ENCODE data around the gene EFR3B.
"Not testable (repeated sequence)": the region's sequence is repeated elsewhere in the genome, so short reads cannot be mapped to it uniquely, and the experiment has no call there.

EFR3B gene

DNA sequence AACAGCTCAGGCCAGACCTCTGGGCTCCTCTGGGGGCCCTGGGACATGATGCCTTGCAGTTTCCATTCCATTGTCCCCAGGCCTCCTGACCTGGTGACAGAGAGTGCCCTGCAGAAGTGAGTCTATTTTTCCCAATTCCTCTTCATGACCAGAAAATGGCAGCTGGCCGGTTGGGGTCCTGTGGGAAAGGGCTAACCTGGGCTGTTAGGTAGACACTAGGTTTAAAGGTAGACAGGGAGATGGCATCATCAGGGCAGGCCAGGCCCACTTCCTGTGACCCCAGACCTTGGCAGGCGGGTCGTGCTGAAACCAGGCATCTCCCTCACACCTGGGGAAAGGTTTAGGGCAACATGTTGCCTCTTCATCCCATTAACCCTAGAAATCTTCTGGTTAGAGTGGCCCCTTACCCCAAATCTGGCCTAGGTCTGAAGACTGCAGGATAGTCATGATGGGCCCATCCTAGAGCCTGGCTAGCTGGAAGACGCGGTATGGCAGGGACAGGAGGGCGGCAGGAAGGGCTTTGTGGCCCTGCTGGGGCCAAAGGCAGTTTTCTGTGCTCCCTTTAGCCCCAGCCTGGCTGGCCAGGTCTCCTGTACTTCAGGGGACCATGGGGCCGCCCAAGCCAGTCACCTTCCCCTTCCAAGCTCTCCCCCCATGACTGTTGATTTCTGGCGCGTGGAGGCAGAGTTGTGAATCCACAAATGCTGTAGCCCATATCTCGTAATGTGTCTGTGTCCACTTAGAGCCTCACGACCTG lies 116.4 kb downstream of the EFR3B start:
- no peak for DNase-seq

DNA sequence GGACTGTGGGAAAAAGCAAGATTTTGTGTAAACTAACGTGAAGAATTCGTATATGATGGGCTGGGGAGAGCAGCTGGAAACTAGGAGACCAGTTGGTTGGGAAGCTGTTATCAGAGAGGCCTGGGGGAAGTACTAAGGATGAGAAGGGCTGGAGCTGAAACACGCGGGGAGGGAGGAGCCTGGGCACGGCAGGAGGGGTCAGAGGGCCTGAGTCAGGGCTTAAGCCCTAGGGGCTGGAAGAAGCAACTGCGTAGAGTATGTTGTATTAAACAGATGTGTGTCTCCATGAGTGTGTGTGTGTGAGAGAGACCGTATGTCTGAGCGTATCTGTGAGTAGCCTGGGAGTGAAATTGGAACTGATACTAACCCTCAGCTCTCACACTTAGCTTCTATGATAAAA lies 118.1 kb downstream of the EFR3B start:
- no peak for DNase-seq

DNA sequence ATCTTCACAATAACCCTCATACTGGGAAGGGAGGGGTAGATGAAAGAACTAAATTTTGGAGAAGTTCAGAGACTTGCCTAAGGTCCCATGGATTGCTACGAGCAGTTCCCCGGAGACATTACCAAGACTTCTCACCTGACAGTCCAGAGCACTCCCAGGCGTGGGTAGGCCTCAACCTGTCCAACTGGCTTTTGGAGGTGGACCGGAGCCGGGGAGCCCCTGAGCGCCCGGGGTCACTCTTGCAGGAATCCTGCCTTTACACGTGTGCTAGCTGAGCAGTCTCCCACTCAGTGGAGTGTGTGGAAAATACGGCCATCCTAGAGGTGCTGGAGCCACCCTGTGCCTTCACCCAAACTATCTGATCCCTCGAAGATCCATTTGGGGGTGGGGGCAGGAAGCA lies 118.5 kb downstream of the EFR3B start:
- DNase-seq: no peak

DNA sequence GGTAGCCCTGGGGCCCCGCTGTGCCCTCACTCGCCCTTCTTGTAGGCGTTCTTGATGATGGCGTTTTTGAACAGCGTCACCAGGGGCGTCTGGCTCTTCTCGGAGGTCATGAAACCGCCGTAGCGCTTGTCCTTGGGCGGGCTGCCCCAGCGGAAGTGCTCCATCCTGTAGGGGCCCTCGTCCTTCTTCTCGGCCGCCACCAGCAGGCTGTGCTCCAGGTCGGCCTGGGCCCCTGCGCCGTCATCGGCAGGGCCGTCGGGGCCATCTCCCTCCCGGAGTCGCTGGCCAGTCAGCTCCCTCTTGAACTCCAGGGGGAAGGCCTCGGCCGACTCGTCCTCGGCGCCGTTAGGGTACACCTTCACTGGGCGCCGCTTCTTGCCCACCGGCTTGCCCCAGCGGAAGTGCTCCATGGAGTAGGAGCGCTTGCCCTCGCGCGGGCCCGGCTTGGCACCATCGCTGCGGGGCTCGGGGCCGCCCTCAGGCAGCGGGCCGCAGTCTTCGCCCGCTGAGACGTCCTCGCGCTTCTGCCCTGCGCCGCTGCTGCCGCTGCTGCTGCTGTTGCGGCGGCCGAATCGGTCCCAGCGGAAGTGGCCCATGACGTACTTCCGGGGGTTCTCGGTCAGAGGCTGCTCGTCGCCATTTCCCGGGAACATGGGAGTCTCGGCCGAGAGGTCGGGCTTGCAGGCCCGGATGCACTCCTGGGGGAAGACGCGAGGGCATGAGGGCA lies 119.3 kb downstream of the EFR3B start:
- peak; percentile 70 for DNase-seq

DNA sequence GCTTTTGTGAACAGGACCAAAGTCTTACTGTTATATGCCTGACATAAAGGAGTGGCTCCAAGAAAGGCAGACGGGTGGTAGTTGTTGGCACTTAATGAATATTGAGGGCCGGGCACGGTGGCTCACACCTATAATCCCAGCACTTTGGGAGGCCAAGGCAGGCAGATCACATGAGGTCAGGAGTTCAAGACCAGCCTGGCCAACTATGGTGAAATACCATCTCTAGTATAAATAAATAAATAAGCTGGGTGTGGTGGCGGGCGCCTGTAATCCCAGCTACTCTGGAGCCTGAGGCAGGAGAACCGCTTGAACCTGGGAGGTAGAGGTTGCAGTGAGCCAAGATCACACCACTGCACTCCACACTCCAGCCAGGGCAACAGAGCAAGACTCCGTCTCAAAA lies 120.2 kb downstream of the EFR3B start:
- DNase-seq: not testable (repeated sequence)

DNA sequence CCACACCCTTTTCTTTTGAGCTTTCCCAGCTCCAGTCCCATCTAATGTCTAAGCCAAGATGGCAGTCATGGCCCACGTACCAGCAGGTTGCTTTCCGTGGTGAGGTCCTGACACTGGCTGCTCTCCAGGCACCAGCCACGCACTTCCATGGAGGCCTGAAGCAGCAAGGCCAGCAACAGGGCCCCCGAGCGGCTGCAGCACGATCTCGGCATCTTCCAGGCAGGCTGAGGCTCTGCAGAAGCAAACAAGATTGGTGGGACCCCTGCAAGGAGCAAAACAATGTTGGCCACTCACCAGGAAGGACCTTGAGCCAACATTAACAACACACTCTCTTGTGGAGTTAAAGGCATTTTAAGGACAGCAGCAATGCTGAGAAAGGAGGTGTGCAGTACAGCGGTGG lies 122.7 kb downstream of the EFR3B start:
- no peak for DNase-seq

DNA sequence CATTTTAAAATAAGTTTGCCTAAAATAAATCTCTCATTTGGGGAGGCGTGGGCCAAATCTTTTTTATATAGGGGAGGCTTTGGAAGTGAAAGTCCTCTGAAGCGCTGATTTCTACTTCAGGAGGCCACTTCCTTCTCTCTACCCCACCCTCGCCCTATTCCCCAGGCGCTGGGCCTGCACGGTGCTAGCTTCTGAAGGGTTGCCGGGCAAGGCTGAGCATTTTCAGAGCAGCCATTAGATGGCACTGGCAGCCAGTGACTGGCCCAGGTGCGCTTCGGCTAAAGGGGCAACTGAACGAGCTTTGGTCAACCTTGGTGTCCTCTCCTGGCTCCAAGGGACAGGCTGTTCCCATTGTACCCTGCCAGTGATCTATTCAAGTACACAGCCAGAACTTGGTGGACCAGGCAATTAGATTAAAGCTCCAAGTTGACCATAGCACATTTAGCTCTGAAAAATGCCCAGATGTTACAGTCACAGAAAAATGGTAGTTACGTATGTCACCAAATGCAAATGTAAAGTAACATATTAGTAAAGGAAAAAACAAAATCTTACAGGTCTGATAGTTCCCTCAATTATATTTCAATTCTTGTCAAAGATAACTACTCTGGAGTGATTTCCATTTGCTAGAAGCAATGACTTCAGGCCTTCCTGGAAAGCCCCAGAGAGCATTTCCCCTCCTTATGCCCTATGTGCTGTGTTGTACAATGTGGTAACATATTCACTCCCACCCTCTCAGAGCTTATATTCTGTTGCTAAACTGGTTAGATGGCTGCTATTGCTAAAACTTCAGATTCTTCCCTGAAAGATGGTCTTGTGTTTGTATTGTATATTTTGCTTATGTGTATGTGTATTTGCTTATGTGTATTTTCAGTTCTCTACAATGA lies 124.4 kb downstream of the EFR3B start:
- peak; percentile 43 for DNase-seq

DNA sequence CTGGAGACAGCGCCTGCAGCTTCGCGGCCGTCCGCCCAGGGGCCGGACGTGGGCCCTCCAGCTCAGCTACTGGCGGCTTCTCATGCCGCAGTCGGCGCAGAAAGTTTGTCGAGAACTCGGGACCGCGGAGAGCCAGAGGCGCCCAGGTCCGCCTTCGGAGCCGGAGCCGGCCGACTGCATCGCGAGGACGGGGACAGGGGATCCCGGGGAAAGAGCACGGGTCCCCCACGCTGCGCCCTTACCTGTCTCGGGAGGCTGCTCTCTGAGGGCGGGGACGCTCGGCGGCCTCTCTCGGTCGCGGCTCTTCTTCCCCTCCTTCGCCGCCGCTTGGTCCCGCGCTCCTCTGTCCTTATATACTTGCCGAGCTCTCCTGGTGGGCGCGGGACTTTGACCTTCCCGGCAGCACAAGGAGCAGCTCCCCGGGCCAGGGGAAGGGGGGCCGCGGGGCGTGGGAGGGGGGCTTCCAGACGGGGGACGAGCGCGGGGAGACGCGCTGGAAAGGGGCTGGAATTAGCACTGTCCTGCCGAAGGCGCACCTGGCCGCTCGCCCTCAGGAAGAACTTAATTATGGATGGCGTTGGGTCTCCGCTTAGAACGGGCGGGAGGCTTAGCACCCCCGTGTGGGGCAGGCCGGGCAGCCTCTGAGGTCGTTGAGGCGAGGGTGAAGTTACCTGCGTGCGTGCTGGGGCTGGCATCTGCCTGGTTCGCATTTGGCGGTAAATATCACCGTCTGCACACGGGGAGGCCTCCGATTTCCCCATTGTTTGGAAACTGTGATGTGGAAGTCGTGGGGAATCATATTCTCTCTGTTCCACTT lies 126.6 kb downstream of the EFR3B start, which contains the start of gene POMC:
Gene POMC (minus strand): TSS at position 325 of the 817 bp plus-strand sequence. CDS start 3,808 bp downstream, outside the sequence.
- DNase-seq: peak; percentile 40

DNA sequence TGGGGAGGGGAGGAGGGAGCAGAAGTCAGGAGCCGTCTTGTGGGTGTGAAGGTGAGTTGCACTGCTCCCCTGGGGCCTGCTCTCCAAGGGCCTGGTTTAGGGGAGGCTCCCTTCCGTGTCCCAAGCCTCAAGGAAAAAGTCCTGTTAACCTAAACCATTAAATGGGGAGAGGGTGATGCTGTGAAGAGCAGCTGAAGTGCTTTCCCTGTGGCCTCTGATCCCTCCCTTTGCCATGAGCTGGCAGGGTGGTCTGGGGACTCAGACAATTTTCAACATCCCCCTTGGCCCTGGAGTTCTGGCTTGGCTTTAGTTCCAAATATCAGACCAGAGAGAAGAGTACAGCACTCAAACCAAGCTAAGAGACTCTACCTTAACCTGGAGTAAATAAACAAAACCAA lies 127.2 kb downstream of the EFR3B start:
- DNase-seq: no peak

DNA sequence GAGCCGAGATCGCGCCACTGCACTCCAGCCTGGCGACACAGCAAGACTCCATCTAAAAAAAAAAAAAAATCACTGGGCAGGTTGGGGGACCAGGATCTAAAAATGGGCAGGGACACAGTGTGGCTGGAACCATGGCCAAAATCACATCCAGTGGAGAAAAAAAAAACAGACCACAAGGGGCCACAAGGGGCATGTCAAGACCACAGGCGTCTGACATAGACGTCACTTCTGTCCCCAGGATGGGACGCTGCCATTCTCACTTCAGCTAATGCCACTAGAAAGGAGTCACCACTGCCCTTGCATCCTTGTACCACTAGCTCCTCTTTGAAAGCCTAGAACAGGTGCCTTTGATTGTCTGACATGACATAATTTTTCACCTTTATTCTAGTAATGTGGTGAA lies 129.0 kb downstream of the EFR3B start:
- DNase-seq: no peak

DNA sequence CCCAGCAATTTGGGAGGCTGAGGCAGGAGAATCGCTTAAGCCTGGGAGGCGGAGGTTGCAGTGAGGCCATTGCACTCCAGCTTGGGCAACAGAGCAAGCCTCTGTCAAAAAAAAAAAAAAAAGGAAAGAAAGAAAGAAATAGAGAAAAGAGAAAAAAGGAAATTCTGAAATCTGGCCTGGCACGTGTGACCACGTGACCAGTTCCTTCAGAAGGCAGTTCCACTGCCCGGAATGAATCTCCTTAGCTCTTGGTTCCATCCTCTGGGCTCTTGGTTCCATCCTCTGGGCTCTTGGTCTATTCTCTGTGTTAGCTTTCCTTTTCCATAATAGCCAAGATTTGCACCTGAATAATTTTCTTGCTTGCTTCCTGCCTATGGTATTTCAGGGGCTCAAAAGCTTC lies 131.8 kb downstream of the EFR3B start:
- no peak for DNase-seq

DNA sequence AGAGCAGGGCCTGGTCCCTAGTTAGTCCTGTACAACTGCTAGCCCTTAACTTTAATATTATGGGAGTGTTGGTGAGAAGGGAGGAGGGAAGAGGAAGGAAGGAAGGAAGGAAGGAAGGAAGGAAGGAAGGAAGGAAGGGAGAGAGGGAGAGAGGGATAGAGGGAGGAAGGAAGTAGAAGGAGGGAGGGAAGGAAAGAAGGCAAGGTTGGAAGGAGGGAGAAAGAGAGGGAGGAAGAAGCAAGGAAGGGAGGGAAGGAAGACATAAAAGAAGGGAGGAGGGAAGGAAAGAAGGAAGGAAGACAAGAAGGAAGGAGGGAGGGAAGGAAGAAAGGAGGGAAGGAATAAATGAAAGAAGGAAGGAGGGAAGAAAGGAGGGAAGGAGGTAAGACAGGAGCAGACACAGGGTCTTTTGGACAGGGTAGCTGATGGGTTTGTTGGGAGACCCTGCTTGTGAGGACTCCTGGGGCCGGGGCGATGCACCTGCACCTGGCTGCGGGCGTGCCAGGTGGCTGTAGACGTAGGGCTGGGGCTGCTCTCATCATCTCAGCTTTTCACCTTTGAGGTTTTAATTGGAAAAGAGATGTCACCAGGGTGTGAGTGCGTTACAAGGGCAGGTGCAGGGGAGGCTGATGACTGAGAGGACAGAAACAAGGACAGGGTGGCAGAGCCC lies 132.5 kb downstream of the EFR3B start:
- DNase-seq: no peak

DNA sequence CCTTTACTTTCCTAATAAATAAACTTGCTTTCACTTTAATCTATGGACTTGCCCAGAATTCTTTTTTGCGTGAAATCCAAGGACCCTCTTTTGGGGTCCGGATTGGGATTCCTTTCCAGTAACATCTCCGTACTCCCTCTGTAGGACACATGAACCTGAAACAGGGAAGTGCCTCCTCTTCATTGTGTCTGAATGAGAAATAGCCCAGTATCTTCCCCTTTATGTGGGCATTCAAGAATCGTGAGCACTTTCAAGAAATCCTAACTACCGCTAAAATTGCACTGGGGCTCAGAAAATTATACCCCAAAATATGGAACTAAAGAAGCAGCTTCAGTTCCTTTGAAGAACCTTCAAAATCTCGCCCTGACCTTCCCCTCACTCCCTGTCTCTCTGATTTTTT lies 134.3 kb downstream of the EFR3B start:
- DNase-seq: no peak

DNA sequence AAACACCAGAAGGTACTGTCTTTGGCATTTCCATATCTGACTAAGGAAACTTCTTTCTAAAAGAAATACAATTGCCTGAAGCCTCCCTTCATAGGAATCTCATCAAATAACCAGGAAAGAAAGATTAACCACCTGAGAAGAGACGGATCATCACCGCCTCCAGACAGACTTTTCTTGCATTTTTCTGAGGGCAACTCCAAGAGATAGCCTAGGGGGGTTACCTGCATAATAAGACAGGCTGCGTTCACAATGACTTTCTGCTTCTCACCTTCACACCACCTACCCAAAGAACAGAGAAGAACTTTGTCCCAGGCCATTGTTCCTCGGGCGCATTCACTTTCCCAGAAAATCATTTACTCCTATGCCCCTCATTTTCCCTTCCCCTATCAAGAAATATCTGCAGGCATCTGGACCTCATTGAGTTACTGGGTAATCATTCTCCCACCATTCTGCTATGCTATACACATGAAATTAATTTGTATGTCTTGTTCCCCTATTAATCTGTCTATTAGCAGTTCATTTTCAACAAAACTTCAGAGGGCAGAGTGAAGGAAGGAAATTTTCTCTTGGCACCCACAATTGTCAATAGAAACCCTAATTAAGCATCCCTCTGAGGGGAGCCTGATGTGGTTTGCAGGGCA lies 134.8 kb downstream of the EFR3B start:
- no peak for DNase-seq

DNA sequence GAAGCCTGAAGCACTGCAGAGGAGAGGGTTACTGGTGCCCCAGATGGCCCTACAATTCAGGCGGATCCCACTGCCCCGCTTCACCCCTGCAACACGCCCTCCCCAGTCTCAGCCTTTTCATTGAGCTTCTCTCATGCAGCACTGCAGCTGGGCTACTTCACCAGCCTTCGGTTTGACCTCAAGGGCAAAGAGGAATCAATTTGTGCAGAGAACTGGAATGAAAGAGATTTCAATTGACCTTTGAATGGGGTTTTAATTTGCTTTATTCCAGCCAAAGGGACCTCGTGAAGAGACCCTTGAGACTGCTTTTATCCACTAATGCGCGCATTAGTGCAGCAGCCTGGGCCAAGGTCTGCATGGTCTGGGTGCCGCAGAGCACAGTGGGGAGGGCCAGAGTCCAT lies 135.3 kb downstream of the EFR3B start:
- DNase-seq: no peak

DNA sequence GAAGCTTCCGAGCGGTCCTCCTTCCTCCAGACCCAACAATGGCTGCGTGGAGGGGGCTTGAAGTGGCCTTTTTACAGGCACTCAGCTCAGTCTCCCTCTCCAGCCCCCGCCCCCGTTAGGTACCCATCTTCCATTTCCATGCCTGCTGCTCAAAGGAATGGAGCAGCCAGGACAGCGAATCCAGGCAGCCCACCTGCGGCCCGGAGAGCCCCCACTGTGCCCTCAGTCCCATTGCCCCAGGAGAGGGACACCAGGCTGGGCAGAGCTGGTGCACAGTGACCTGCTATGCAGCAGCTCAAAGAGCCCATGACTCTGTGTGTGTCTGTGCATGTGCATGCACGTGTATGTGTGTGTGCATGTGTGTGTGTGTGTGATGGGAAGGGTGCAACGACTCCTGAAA lies 137.1 kb downstream of the EFR3B start:
- no peak for DNase-seq

DNA sequence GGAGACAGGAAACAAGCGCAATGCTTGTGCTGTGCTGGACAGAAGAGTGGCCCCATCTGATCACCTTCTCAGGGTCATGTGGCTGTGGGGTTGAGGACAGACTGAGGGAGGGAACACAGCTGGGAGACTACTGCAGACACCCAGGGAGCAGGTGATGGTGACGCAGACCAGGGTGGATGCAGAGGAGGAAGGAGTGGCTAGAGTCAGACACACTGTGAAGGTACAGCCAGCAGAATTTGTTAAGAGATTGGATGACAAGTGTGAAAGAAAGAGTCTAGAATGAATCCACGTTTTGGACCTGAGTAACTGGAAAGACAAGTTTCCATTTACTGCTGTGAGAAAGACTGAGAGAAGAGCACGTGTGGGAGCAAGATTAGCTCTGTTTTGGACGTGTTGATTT lies 142.4 kb downstream of the EFR3B start:
- DNase-seq: no peak

DNA sequence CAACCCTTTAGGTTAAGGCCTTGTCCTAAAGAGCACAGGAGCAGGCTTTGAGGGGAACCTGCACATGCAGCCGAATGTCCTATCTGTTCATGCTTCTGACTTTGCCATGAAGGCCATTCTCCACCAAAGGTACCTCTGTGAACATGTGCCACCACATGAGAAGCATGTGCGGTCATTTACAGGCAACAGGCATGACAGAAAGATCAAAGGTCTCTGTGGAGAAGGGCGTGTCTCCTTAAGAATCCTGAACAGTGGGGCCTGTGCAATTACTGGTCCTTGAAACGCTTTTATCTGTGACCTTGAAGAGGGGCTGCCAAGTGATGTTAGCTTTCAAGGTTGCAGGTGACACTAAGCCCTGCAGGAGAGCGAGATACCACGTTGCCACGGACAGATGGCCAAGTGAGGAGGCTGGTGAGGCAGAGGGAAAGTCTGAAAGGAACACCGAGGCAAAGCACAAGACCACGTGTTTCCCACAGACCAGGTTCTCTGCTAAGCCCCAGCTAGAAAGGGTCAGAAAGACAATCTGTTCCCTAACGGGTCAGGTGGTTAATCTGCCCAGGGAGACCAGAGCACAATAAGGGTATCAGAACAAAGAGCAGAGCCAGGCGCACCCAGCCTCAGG lies 146.0 kb downstream of the EFR3B start:
- no peak for DNase-seq

DNA sequence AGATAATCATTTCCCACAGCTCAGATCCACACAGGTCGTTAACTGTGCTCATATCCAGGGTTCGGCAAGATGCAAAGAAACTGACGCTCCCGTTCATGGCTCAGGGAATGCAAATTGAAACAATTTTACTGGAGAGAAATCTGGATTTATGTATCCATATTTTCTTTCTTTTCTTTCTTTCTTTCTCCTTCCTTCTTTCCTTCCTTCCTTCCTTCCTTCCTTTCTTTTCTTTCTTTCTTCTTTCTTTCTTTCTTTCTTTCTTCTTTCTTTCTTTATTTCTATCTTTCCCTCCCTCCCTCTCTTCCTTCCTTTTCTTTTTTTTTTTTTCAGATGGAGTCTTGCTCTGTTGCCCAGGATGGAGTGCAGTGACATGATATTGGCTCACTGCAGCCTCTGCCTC lies 146.5 kb downstream of the EFR3B start:
- DNase-seq: no peak

DNA sequence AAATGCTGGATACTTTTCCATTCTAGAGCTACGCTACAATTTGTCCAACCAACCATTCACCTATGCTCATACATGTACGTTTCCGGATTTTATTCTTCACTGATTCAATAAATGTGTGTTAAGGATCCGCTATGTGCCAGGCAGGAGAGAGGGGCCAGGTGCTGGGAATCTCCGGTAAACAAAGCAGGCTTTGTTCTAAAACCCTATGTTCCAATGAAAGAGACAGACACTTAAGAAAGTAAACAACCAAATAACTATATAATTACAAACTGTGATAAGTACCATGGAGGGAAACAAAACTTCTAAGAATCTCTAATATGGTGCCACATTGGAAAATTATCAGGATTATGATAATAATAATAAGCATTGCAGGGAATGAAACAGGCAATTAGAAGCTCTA lies 148.7 kb downstream of the EFR3B start:
- DNase-seq: no peak

DNA sequence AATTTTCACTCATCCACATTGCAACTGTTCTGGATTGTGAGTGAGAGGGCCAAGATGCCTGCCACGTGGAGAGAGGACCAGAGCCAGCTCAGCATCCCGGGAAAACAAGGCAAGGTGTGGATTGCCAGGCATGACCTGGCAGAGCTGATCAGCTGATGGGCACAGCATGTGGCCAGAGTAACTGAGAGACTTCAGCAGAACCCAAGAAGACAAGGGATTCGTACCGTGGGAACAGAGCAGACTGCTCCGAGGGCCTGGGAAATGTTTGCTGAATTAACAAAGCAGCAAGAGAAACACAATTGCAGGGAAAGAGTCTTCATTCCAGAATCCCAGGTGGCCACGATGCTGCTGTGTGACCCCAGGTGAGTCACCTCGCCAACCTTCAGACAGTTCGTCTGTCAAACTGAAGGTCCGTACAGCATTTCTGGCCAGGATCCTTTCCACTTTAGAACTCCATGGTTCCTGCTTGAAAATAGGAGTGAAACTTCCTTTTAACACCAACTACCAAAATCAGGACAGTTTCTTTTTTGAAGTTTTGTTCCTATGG lies 152.8 kb downstream of the EFR3B start:
- no peak for DNase-seq
